ENCODE results near the gene SNRK. TPM values are rescaled to one million over a fixed set of nuclear protein-coding genes. Genes with fewer than 3 reads are reported as not detected.

The SNRK gene
- total RNA-seq, 1 experiment from 2014 or later = 12.0 TPM

DNA sequence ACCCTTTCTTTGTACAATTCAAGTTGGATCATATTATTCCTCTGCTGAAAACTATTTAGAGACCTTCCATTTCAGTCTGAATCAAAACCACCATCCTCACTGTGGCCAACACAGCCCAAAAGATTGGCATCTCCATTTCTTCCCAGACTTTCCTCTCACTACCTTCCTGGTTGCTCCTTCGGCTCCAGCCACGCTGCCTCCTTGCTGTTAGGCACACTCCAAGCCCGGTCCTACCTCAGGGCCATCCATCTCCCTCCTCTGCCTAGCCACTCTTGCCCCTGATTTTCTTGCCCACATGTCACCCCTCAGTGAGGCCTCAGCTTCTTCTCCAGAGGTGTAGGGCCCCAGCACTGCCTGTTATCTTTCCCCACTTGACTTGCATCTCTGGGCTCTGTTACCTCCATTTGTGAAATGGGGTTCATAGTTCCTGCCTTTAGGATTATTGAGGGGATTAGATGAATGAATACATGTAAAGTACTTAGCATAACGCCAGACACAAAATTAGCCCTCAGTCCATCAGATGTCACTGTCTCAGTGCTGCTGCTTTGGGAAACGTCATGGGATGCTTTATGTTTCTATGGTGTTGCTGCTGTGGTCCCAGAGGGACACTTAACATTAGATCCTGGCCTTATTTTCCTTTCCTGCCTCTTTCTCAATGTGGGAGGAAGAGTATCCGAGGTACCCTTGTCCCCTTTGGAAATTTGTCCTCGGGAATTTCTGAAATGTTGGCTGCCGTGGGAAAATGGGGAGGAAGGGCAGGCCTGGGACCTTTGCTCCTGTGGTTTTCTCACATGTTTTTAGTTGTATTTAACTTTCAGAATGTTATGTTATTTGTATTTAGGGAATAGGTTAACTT lies 31.3 kb downstream of the SNRK start:
- peak overlapping the region; percentile 57 to 95 (median 86) for H3K27ac Mint-ChIP-seq
- H3K14ac ChIP-seq (ENCODE audit: insufficient read depth, low read length) = no peak overlapping the region

More for the DNA sequence above, 31.3 kb downstream of the SNRK start:
- Mint-ChIP-seq H3K4me3 (0 out of 5 replicates have a peak overlapping the region, but pooled peaks of 1 of the 2 experiments have one; percentile 1), H3K36me3 (ENCODE audit: insufficient read depth in 1 of 3, low read depth in 3 of 3) (peaks cover 3% of the 10 kb centered on the region in 3 experiments; a peak in 5 of 7 replicates), H3K9me3 (no peaks in the 10 kb centered on the region), H3K4me1 (peaks cover 28 to 31% of the 10 kb centered on the region in 2 experiments), H3K27me3 (ENCODE audit: low read depth) (no peaks in the 10 kb centered on the region)
- WGBS (ENCODE audit: extremely low coverage, insufficient read length, low lambda C conversion rate) = no CpG with 5 or more reads among the region's 8 CpGs
- H3K4me2 ChIP-seq (ENCODE audit: insufficient read depth, insufficient read length, low read length) = no peak overlapping the region
- peaks cover 2% of the 10 kb centered on the region for H3K79me1 ChIP-seq (ENCODE audit: insufficient read depth, low read depth, low read length, poor library complexity, severe bottlenecking)
- no peaks in the 10 kb centered on the region for H3K79me2 ChIP-seq (ENCODE audit: insufficient read depth, low read length)
- no peak overlapping the region for H2BK15ac ChIP-seq (ENCODE audit: low read depth, low read length)
- no peak overlapping the region for H4K8ac ChIP-seq (replicated peaks; ENCODE audit: insufficient read length, low read depth, low read length)
- H2BK5ac ChIP-seq (ENCODE audit: insufficient read length, low read length) = no peak overlapping the region
- H4K5ac ChIP-seq (ENCODE audit: insufficient read length, low read depth, low read length) = peak overlapping the region; percentile 80
- H3K27me3 ChIP-seq (ENCODE audit: insufficient read depth, low read length) = no peaks in the 10 kb centered on the region
- no peak overlapping the region for H2BK120ac ChIP-seq (ENCODE audit: low read depth, low read length, poor library complexity, severe bottlenecking)
- no peak overlapping the region for H2BK12ac ChIP-seq (ENCODE audit: insufficient read length, low read depth, low read length)
- H3K18ac ChIP-seq (ENCODE audit: insufficient read length, low read depth, low read length) = no peak overlapping the region
- H3K4me1 ChIP-seq (ENCODE audit: insufficient read depth, low read length) = no peaks in the 10 kb centered on the region; the same call in 1 of the 2 replicates
- no peak overlapping the region for H3K23ac ChIP-seq (ENCODE audit: insufficient read length, low read depth, low read length)
- no peak for DNase-seq
- no peaks in the 10 kb centered on the region for H3K23me2 ChIP-seq (ENCODE audit: insufficient read length, low read depth, low read length, poor library complexity, severe bottlenecking)
- H2AK5ac ChIP-seq (ENCODE audit: insufficient read length, low read length) = no peak overlapping the region
- no peak overlapping the region for H3K56ac ChIP-seq (ENCODE audit: insufficient read length, low read depth, low read length)
- no peak overlapping the region for H3T11ph ChIP-seq (ENCODE audit: low read length)
- H3K4ac ChIP-seq (ENCODE audit: low read depth, low read length) = no peak overlapping the region
- H3K27ac ChIP-seq (ENCODE audit: insufficient read length, low read depth, low read length) = no peak overlapping the region
- H4K20me1 ChIP-seq (ENCODE audit: control insufficient read depth, insufficient read depth, insufficient read length) = no peaks in the 10 kb centered on the region
- H2AFZ ChIP-seq (ENCODE audit: low read length) = no peak overlapping the region
- no peaks in the 10 kb centered on the region for H3K9me3 ChIP-seq (ENCODE audit: control insufficient read depth, low read depth, low read length)
- TF ChIP-seq, protein P1, sequence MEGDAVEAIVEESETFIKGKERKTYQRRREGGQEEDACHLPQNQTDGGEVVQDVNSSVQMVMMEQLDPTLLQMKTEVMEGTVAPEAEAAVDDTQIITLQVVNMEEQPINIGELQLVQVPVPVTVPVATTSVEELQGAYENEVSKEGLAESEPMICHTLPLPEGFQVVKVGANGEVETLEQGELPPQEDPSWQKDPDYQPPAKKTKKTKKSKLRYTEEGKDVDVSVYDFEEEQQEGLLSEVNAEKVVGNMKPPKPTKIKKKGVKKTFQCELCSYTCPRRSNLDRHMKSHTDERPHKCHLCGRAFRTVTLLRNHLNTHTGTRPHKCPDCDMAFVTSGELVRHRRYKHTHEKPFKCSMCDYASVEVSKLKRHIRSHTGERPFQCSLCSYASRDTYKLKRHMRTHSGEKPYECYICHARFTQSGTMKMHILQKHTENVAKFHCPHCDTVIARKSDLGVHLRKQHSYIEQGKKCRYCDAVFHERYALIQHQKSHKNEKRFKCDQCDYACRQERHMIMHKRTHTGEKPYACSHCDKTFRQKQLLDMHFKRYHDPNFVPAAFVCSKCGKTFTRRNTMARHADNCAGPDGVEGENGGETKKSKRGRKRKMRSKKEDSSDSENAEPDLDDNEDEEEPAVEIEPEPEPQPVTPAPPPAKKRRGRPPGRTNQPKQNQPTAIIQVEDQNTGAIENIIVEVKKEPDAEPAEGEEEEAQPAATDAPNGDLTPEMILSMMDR (conservative IDR thresholded peaks at IDR 0.05) = no peak
- H4K91ac ChIP-seq (ENCODE audit: insufficient read length, low read depth, low read length) = peak overlapping the region; percentile 16
- H3K9ac ChIP-seq (ENCODE audit: extremely low read depth, insufficient read length, low read length) = no peak overlapping the region
- no peak overlapping the region for H2BK20ac ChIP-seq (ENCODE audit: low read depth, low read length, poor library complexity, severe bottlenecking)
